GM12878 (cell line): ENCODE results near the gene PLA2G6. TPM values are rescaled to one million over a fixed set of nuclear protein-coding genes. Genes with fewer than 3 reads are reported as not detected.

Experiments used
- ATAC-seq: fragments of 200-7000 bp; cut with Tn5 transposase; 3 replicates; pipeline ENCODE4 v1.9.1; 2020; ENCODE audit warnings: mild to moderate bottlenecking, moderate library complexity
- BruUV-seq: library from RNA; stranded (reverse); fragments of 400-500 nt; replicated peaks from 2 replicates; lab custom pipeline; 2021; lab: Mats Ljungman, UMichigan
- CTCF ChIA-PET: fragments of 300-600 bp; sonication (Branson Sonifier 250); formaldehyde crosslinking; extraction: SDS; loops from one replicate; lab custom pipeline; 2021; ENCODE audit warnings: inconsistent platforms; lab: Yijun Ruan, JAX
- POLR2A ChIA-PET: fragments of 350-600 bp; formaldehyde crosslinking; extraction: SDS; loops from one replicate; lab custom pipeline; 2021; ENCODE audit warnings: inconsistent platforms; lab: Charles Lee
- RAD21 ChIA-PET: fragments of 300-600 bp; sonication (Branson Sonifier 250); formaldehyde crosslinking; loops from one replicate; lab custom pipeline; 2023; ENCODE audit warnings: antibody characterized with exemption; ENCODE audit not compliant: unreplicated experiment; lab: Charles Lee
- SMC1A ChIA-PET: fragments of 300-600 bp; sonication (Branson Sonifier 250); formaldehyde crosslinking; loops from one replicate; lab custom pipeline; 2023; ENCODE audit not compliant: unreplicated experiment, uncharacterized antibody; lab: Charles Lee
- DNase-seq: peaks from one replicate; pipeline ENCODE4 v3.0.0-alpha.2; 2011; ENCODE audit warnings: low read depth, low spot score
- FAIRE-seq: peaks from 3 replicates; lab custom pipeline; 2011; peaks lifted over from hg19 to GRCh38; lab: Jason Lieb, UNC
- H2AFZ ChIP-seq: 2 replicates; pipeline ENCODE4 v1.6.0; 2011; ENCODE audit warnings: low read depth, low read length, control low read depth; ENCODE audit not compliant: control insufficient read depth
- H3K27ac ChIP-seq: 2 replicates; pipeline ENCODE4 v1.5.1; 2011; ENCODE audit warnings: control low read depth; ENCODE audit not compliant: control insufficient read depth, insufficient read depth
- H3K27me3 ChIP-seq, 2 experiments: replicated peaks in 1 of 2; 2 replicates each; pipeline versions ENCODE4 v1.6.0 to v1.6.1; 2011; ENCODE audit warnings: low read length in 1 of 2; ENCODE audit not compliant: control insufficient read depth in 2 of 2, insufficient read depth in 2 of 2
- H3K36me3 ChIP-seq, 2 experiments: 2 replicates each; pipeline ENCODE4 v1.5.1; 2011; ENCODE audit warnings: low read length in 1 of 2; ENCODE audit not compliant: control insufficient read depth in 2 of 2, insufficient read depth in 2 of 2
- H3K4me1 ChIP-seq: 2 replicates; pipeline ENCODE4 v1.6.1; 2011; ENCODE audit warnings: mild to moderate bottlenecking, low read length, moderate library complexity, mixed read lengths; ENCODE audit not compliant: control insufficient read depth, insufficient read depth
- H3K4me2 ChIP-seq: 2 replicates; pipeline ENCODE4 v1.6.0; 2011; ENCODE audit warnings: control low read depth; ENCODE audit not compliant: control insufficient read depth, insufficient read depth
- H3K4me3 ChIP-seq: fragments of 200-600 bp; sonication (generic); 2 replicates; pipeline ENCODE4 v1.5.1; 2016
- H3K79me2 ChIP-seq: 2 replicates; pipeline ENCODE4 v1.6.0; 2011; ENCODE audit warnings: low read length; ENCODE audit not compliant: control insufficient read depth, insufficient read depth
- H3K9ac ChIP-seq: 2 replicates; pipeline ENCODE4 v1.8.0; 2011; ENCODE audit warnings: low read length, control low read depth, mixed read lengths; ENCODE audit not compliant: control insufficient read depth, insufficient read depth
- H3K9me3 ChIP-seq: replicated peaks from 3 replicates; pipeline ENCODE4 v1.5.1; 2011; ENCODE audit warnings: mild to moderate bottlenecking, low read length; ENCODE audit not compliant: control insufficient read depth, insufficient read depth
- H4K20me1 ChIP-seq: 2 replicates; pipeline ENCODE4 v1.6.0; 2011; ENCODE audit not compliant: control insufficient read depth, insufficient read depth
- ATF3 ChIP-seq: IDR thresholded peaks from 2 replicates; pipeline ENCODE4 v1.6.1; 2011; ENCODE audit warnings: low read depth, mild to moderate bottlenecking, low read length, moderate library complexity, borderline replicate concordance; ENCODE audit errors: extremely low read depth
- CREM ChIP-seq: IDR thresholded peaks from 2 replicates; pipeline ENCODE4 v1.6.1; 2014; ENCODE audit warnings: antibody characterized with exemption, low read depth
- EGR1 ChIP-seq, 2 experiments: IDR thresholded peaks; 1 replicate in 1 of 2; 2 replicates in 1 of 2; pipeline ENCODE4 v1.6.1; 2011 to 2012; ENCODE audit warnings: low read depth in 2 of 2, low read length in 2 of 2, borderline replicate concordance in 1 of 2, mild to moderate bottlenecking in 1 of 2, moderate library complexity in 1 of 2
- GABPA ChIP-seq: IDR thresholded peaks from 2 replicates; pipeline ENCODE4 v1.6.1; 2014; ENCODE audit warnings: antibody characterized with exemption, low read depth, mild to moderate bottlenecking, inconsistent platforms
- HCFC1 ChIP-seq: fragments of 150-350 bp; IDR thresholded peaks from 2 replicates; pipeline ENCODE4 v1.6.1; 2014; ENCODE audit warnings: low read length
- RAD51 ChIP-seq: fragments of 450-650 bp; IDR thresholded peaks from 2 replicates; pipeline ENCODE4 v1.6.1; 2016; ENCODE audit warnings: moderate library complexity, mild to moderate bottlenecking, inconsistent platforms
- WGBS: methylation state at CpG from one replicate; pipeline ENCODE4 v1.1.6; 2016; ENCODE audit warnings: low lambda C conversion rate; ENCODE audit not compliant: insufficient replicate concordance, insufficient coverage; ENCODE audit errors: missing lambda C conversion rate; 5-methylcytosine and 5-hydroxymethylcytosine counted together
- in situ Hi-C: fragments of 300-500 bp; cut with MboI; formaldehyde crosslinking; loops from 9 replicates; pipeline ENCODE4 v1.14.3; 2018; ENCODE audit warnings: mixed read lengths
- intact Hi-C: fragments of 100-400 bp; cut with micrococcal nuclease; formaldehyde crosslinking; loops from one replicate; pipeline ENCODE4 v1.14.2; 2022; ENCODE audit not compliant: unreplicated experiment
- polyA plus RNA-seq, 11 experiments: library from polyadenylated mRNA; depleted of rRNA in 4 of 11; unstranded in 6 of 11; stranded (reverse) in 5 of 11; fragments of >200 nt; fragmentation: Nextera tagmentation in 4 of 11; fragmentation: Illumina TruSeq in 1 of 11; extraction: Ambion mirVana in 4 of 11; extraction: Trizol in 1 of 11; gene quantifications; 1 replicate in 1 of 11; 2 replicates in 10 of 11; pipeline versions ENCODE4 v1.2.1 to v1.2.3, GENCODE V29; 2011 to 2016; ENCODE audit warnings: inconsistent platforms in 2 of 11, missing spikeins in 2 of 11, low read depth in 1 of 11
- total RNA-seq, 4 experiments: library from RNA; depleted of rRNA in 3 of 4; stranded (reverse); fragments of >200 nt in 3 of 4; fragmentation: Illumina TruSeq in 1 of 4; extraction: Trizol in 1 of 4; gene quantifications; 2 replicates each; pipeline versions ENCODE4 v1.2.1 to v1.2.3, GENCODE V29; 2013 to 2021
- TF ChIP-seq, protein P1 (sequence below): fragments of 450-650 bp; IDR thresholded peaks from 2 replicates; pipeline ENCODE4 v1.6.1; 2018; ENCODE audit warnings: borderline replicate concordance, mild to moderate bottlenecking; ENCODE audit not compliant: partially characterized antibody

The PLA2G6 gene
- total and polyA plus RNA-seq, 10 of the 15 experiments (the other 5 are each of a cell fraction or from before 2014, with no cell fraction given) = 0.15 to 42.2 (median 15.8) TPM

DNA sequence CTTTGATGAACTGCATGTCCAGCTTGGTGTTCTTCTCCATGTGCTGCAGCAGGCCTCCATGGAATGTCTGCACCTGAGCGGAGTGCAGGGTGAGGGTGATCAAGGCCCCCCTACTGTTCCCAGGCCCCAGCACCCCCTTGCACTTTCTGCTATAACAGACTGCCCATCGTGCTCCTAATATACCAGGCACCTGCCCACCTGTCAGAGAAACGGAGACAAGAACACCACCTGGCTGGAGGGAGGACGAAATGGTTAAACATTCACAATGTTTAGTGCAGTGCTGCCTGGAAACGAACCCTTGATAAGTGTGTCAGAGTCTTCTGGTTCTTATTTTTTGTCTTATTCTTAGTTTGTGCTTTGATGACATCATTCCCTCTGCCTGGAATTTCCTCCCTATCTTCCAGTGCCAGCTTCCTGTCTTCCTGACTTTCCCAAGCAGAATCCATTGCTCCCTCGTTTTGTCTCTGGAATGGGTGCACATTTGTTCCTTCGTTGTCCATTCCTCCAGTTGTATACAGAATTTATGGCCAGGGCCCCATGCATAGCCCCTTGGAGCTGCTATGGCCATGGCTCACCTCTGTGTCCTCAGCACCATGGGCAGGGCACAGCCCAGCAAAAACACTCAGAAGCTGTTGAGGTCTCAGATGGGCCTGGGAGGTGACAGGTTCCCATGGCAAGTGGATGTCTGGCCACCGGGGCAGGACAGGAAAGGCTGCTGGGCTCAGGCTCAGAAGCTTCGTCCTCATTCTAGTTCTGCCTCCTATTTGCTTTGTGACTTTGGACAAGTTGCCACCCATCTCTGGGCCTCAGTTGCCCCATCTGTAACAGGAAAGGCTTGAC lies 83.0 kb downstream of the PLA2G6 start:
- intact Hi-C loops = no loop called here
- DNase-seq (no peak), ATAC-seq (no peak), FAIRE-seq (no peak)
- Histone ChIP-seq H3K27ac (no peak overlapping the region), H3K36me3 (no peaks in the 10 kb centered on the region), H3K9me3 (no peaks in the 10 kb centered on the region), H3K4me1 (no peaks in the 10 kb centered on the region), H3K79me2 (no peaks in the 10 kb centered on the region), H3K9ac (no peak overlapping the region), H3K4me3 (no peak overlapping the region), H3K4me2 (no peak overlapping the region), H2AFZ (no peak overlapping the region), H4K20me1 (no peaks in the 10 kb centered on the region)
- SMC1A ChIA-PET = interaction anchor here (1.3 kb wide), 1 partner anchor 16 kb away, joined by 3 read pairs; no protein-coding TSS in a partner anchor
- in situ Hi-C loops = no loop called here
- BruUV-seq = no TSS peak
- CTCF ChIA-PET = interaction anchor here (1.0 to 2.3 kb wide), 9 partner anchors 16 to 249 kb away, joined by 3 to 11 read pairs (median 3); no protein-coding TSS in a partner anchor
- POLR2A ChIA-PET = no interaction called here
- WGBS = 36% methylated on average over 9 of the region's 9 CpGs
- RAD21 ChIA-PET = interaction anchor here (0.6 to 1.0 kb wide), 2 partner anchors 44 to 116 kb away, joined by 3 to 4 read pairs; no protein-coding TSS in a partner anchor
- TF ChIP-seq HCFC1 (no peak), RAD51 (no peak), EGR1 (IDR thresholded peaks at IDR 0.05; ENCODE audit: borderline replicate concordance in 1 of 2, low read depth in 2 of 2, low read length in 2 of 2) (no peak), GABPA (no peak), CREM (no peak), ATF3 (no peak)
- TF ChIP-seq, protein P1, sequence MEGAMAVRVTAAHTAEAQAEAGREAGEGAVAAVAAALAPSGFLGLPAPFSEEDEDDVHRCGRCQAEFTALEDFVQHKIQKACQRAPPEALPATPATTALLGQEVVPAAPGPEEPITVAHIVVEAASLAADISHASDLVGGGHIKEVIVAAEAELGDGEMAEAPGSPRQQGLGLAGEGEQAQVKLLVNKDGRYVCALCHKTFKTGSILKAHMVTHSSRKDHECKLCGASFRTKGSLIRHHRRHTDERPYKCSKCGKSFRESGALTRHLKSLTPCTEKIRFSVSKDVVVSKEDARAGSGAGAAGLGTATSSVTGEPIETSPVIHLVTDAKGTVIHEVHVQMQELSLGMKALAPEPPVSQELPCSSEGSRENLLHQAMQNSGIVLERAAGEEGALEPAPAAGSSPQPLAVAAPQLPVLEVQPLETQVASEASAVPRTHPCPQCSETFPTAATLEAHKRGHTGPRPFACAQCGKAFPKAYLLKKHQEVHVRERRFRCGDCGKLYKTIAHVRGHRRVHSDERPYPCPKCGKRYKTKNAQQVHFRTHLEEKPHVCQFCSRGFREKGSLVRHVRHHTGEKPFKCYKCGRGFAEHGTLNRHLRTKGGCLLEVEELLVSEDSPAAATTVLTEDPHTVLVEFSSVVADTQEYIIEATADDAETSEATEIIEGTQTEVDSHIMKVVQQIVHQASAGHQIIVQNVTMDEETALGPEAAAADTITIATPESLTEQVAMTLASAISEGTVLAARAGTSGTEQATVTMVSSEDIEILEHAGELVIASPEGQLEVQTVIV = no peak
- TF ChIP-seq, all 136 proteins: peak for 0
- no peaks in the 10 kb centered on the region for H3K27me3 ChIP-seq
